ENCODE measurements around the gene TCN1.
"Not testable (repeated sequence)": the region's sequence is repeated elsewhere in the genome, so short reads cannot be mapped to it uniquely, and the experiment has no call there.

TCN1 gene

GRCh38 chr11:59898046-59898445, 31.8 kb upstream of the TCN1 start:
- ChIA-PET POLR2A (no interaction called here), CTCF (no interaction called here)
- no peak for TF ChIP-seq ZNF384 (IDR thresholded peaks at IDR 0.05)
- TF ChIP-seq FOXA1 (IDR thresholded peaks at IDR 0.05) = no peak
- no peak for TF ChIP-seq CTBP1 (IDR thresholded peaks at IDR 0.05; ENCODE audit: borderline replicate concordance)
- TF ChIP-seq SUZ12 (IDR thresholded peaks at IDR 0.05) = no peak
- no peak for TF ChIP-seq FOXK2 (IDR thresholded peaks at IDR 0.05)
- no peak for TF ChIP-seq NFRKB (IDR thresholded peaks at IDR 0.05)
- TF ChIP-seq ELF4 (IDR thresholded peaks at IDR 0.05) = no peak
- TF ChIP-seq SP1 (IDR thresholded peaks at IDR 0.05) = no peak
- no peak for TF ChIP-seq BHLHE40 (IDR thresholded peaks at IDR 0.05; ENCODE audit: borderline replicate concordance)
- TF ChIP-seq FOXM1 (IDR thresholded peaks at IDR 0.05; ENCODE audit: borderline replicate concordance) = no peak
- TF ChIP-seq, protein P1, sequence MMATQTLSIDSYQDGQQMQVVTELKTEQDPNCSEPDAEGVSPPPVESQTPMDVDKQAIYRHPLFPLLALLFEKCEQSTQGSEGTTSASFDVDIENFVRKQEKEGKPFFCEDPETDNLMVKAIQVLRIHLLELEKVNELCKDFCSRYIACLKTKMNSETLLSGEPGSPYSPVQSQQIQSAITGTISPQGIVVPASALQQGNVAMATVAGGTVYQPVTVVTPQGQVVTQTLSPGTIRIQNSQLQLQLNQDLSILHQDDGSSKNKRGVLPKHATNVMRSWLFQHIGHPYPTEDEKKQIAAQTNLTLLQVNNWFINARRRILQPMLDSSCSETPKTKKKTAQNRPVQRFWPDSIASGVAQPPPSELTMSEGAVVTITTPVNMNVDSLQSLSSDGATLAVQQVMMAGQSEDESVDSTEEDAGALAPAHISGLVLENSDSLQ (IDR thresholded peaks at IDR 0.05) = no peak
- TF ChIP-seq L3MBTL2 (conservative IDR thresholded peaks at IDR 0.05) = no peak
- no peak for DNase-seq (ENCODE audit: extremely low spot score)

- no peak for DNase-seq (ENCODE audit: extremely low spot score)
- TF ChIP-seq HDGF (IDR thresholded peaks at IDR 0.05; ENCODE audit: borderline replicate concordance) (no peak), ELF4 (IDR thresholded peaks at IDR 0.05) (no peak), NFRKB (IDR thresholded peaks at IDR 0.05) (no peak), ARNT (IDR thresholded peaks at IDR 0.05) (no peak), FOXM1 (IDR thresholded peaks at IDR 0.05; ENCODE audit: borderline replicate concordance) (no peak), TARDBP (IDR thresholded peaks at IDR 0.05) (no peak), FOXK2 (IDR thresholded peaks at IDR 0.05) (no peak)
- POLR2A ChIA-PET = no interaction called here
- CTCF ChIA-PET = no interaction called here
These were observed 28.3 kb upstream of the TCN1 start for GRCh38 chr11:59894616-59895015.

- no peak for DNase-seq (ENCODE audit: extremely low spot score)
- TF ChIP-seq, protein P1 (IDR thresholded peaks at IDR 0.05) = no peak
- TF ChIP-seq HDGF (IDR thresholded peaks at IDR 0.05; ENCODE audit: borderline replicate concordance) (no peak), FOXM1 (IDR thresholded peaks at IDR 0.05; ENCODE audit: borderline replicate concordance) (no peak), CTBP1 (IDR thresholded peaks at IDR 0.05; ENCODE audit: borderline replicate concordance) (no peak), SP1 (IDR thresholded peaks at IDR 0.05) (no peak), BHLHE40 (IDR thresholded peaks at IDR 0.05; ENCODE audit: borderline replicate concordance) (no peak), LEF1 (IDR thresholded peaks at IDR 0.05; ENCODE audit: borderline replicate concordance) (no peak), SUZ12 (IDR thresholded peaks at IDR 0.05) (no peak), ELF4 (IDR thresholded peaks at IDR 0.05) (no peak), TARDBP (IDR thresholded peaks at IDR 0.05) (no peak), FOXA1 (IDR thresholded peaks at IDR 0.05) (no peak), ARNT (IDR thresholded peaks at IDR 0.05) (no peak), NFRKB (IDR thresholded peaks at IDR 0.05) (no peak), L3MBTL2 (conservative IDR thresholded peaks at IDR 0.05) (no peak)
- POLR2A ChIA-PET = no interaction called here
- CTCF ChIA-PET = no interaction called here
These were observed 25.5 kb upstream of the TCN1 start for GRCh38 chr11:59891781-59892181.

- DNase-seq (ENCODE audit: extremely low spot score); POLR2A ChIA-PET; CTCF ChIA-PET: not testable (repeated sequence)
These were observed 20.9 kb upstream of the TCN1 start for GRCh38 chr11:59887156-59887555.

DNA sequence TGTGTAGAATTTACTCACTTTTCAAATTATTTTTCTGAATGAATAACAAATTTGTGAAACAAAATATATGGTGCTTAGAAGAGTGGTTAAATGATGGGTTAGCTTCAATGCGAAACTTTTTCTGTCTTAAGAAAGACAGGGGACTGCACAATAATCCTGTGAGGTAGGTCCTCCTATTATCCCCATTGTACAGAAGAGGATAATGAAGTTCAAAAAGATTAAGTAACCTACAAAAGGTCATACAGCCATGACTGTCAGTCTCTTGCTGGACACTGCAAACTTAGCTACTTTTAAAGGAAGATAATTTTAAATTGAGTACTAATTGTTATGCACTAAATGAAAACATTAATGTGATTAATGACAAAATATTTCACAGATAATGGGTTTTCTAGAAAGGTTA, 17.3 kb upstream of the TCN1 start:
- CTCF ChIA-PET = no interaction called here
- no peak for DNase-seq (ENCODE audit: extremely low spot score)
- POLR2A ChIA-PET = no interaction called here
- TF ChIP-seq, protein P1 (IDR thresholded peaks at IDR 0.05) = no peak
- TF ChIP-seq SP1 (IDR thresholded peaks at IDR 0.05) = no peak
- TF ChIP-seq ELF4 (IDR thresholded peaks at IDR 0.05) = no peak
- TF ChIP-seq HDGF (IDR thresholded peaks at IDR 0.05; ENCODE audit: borderline replicate concordance) = no peak
- TF ChIP-seq NFRKB (IDR thresholded peaks at IDR 0.05) = no peak
- no peak for TF ChIP-seq LEF1 (IDR thresholded peaks at IDR 0.05; ENCODE audit: borderline replicate concordance)
- no peak for TF ChIP-seq SUZ12 (IDR thresholded peaks at IDR 0.05)
- TF ChIP-seq FOXK2 (IDR thresholded peaks at IDR 0.05) = no peak
- no peak for TF ChIP-seq L3MBTL2 (conservative IDR thresholded peaks at IDR 0.05)
- no peak for TF ChIP-seq CTBP1 (IDR thresholded peaks at IDR 0.05; ENCODE audit: borderline replicate concordance)
- no peak for TF ChIP-seq TARDBP (IDR thresholded peaks at IDR 0.05)
- TF ChIP-seq ZNF384 (IDR thresholded peaks at IDR 0.05) = no peak
- TF ChIP-seq ARNT (IDR thresholded peaks at IDR 0.05) = no peak
- no peak for TF ChIP-seq FOXA1 (IDR thresholded peaks at IDR 0.05)
- TF ChIP-seq FOXM1 (IDR thresholded peaks at IDR 0.05; ENCODE audit: borderline replicate concordance) = no peak
- TF ChIP-seq BHLHE40 (IDR thresholded peaks at IDR 0.05; ENCODE audit: borderline replicate concordance) = no peak

- TF ChIP-seq L3MBTL2 (conservative IDR thresholded peaks at IDR 0.05) (no peak), CTBP1 (IDR thresholded peaks at IDR 0.05; ENCODE audit: borderline replicate concordance) (no peak), FOXK2 (IDR thresholded peaks at IDR 0.05) (no peak), FOXM1 (IDR thresholded peaks at IDR 0.05; ENCODE audit: borderline replicate concordance) (no peak), FOXA1 (IDR thresholded peaks at IDR 0.05) (no peak)
- TF ChIP-seq, protein P1 (IDR thresholded peaks at IDR 0.05) = no peak
- CTCF ChIA-PET = no interaction called here
- POLR2A ChIA-PET = no interaction called here
- DNase-seq (ENCODE audit: extremely low spot score) = no peak
These were observed 13.3 kb upstream of the TCN1 start for GRCh38 chr11:59879567-59879966.

All from HEK293T (cell line).